Measurements from ENCODE around the gene PIM2.

The PIM2 gene

DNA sequence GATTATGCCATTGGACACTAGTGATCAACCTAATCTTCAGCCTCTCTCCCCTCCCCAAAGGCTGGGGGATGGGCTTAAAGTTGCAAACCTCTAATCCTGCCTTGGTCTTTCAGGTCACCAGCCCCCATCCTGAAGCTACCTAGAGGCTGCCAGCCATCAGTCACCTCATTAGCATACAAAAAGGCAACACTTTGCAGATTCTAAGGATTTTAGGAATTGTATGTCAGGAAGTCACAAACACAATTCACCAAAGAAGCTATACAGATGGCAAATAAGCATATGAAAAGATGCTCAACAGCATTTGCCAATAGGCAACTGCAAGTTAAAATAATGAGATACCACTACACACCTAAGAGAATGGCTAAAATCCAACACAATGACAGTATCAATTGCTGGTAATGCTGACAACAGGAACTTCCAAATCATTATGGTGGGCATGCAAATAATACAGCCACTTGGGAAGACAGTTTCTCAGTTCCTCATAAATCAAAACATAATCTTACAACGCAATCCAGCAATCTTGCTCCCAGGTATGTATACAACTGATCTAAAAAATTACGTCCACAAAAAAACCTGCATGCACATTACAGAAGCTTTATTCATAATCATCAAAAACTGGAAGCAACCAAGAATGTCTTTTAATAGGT, 9.0 kb upstream of the PIM2 start:
- H3K9me2 ChIP-seq (replicated peaks; ENCODE audit: low read depth, low read length): no peaks in the 10 kb centered on the region
- H3K9me3 ChIP-seq (ENCODE audit: insufficient read depth, low read depth, low read length): no peaks in the 10 kb centered on the region
- H3K4me3 ChIP-seq (ENCODE audit: low read length, poor library complexity, severe bottlenecking): no peak overlapping the region
- no peaks in the 10 kb centered on the region for H3F3A ChIP-seq (ENCODE audit: low read depth)
- peaks cover 31% of the 10 kb centered on the region; the same call in 1 of the 2 replicates for H3K36me3 ChIP-seq (ENCODE audit: insufficient read depth, low read length)
- H4K20me1 ChIP-seq (ENCODE audit: insufficient read depth, low read length, poor library complexity, severe bottlenecking): no peaks in the 10 kb centered on the region
- TF ChIP-seq, protein P1, sequence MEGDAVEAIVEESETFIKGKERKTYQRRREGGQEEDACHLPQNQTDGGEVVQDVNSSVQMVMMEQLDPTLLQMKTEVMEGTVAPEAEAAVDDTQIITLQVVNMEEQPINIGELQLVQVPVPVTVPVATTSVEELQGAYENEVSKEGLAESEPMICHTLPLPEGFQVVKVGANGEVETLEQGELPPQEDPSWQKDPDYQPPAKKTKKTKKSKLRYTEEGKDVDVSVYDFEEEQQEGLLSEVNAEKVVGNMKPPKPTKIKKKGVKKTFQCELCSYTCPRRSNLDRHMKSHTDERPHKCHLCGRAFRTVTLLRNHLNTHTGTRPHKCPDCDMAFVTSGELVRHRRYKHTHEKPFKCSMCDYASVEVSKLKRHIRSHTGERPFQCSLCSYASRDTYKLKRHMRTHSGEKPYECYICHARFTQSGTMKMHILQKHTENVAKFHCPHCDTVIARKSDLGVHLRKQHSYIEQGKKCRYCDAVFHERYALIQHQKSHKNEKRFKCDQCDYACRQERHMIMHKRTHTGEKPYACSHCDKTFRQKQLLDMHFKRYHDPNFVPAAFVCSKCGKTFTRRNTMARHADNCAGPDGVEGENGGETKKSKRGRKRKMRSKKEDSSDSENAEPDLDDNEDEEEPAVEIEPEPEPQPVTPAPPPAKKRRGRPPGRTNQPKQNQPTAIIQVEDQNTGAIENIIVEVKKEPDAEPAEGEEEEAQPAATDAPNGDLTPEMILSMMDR (conservative IDR thresholded peaks at IDR 0.05; ENCODE audit: low read length): no peak
- TF ChIP-seq EZH2phosphoT487 (IDR thresholded peaks at IDR 0.05; ENCODE audit: borderline replicate concordance): no peak
- H3K4me1 ChIP-seq (ENCODE audit: insufficient read depth, low read length, poor library complexity, severe bottlenecking): no peaks in the 10 kb centered on the region
- H3K27me3 ChIP-seq (ENCODE audit: insufficient read depth, low read length, poor library complexity, severe bottlenecking): no peaks in the 10 kb centered on the region
- H3K4me2 ChIP-seq (ENCODE audit: low read depth, low read length, poor library complexity, severe bottlenecking): no peak overlapping the region
- no peaks in the 10 kb centered on the region for H3K79me2 ChIP-seq (ENCODE audit: insufficient read depth, low read length)
- H3K9ac ChIP-seq (ENCODE audit: low read depth, low read length, poor library complexity, severe bottlenecking): no peak overlapping the region
- H2AFZ ChIP-seq (ENCODE audit: low read length): no peak overlapping the region

DNA sequence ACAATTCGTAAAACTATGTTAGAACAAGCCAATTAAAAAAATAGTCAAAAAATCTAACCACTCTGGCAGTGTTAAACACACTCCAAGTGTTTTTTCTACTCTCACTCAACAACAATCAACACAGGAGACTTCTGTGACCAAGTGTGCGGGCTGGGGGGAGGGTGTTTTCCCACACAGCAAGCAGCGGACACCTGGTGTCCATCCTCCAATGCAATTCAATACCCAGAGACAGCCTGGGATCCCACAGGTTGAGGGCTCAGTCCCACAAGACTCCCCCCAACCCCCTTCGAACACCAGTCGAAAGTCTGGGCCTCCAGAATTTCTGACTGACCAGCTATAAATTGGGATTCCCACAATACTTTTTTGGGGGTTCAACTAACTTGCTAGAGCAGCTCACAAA, 8.3 kb upstream of the PIM2 start:
- no peaks in the 10 kb centered on the region for H3K9me2 ChIP-seq (replicated peaks; ENCODE audit: low read depth, low read length)
- H3K36me3 ChIP-seq (ENCODE audit: insufficient read depth, low read length): peaks cover 33% of the 10 kb centered on the region; the same call in 1 of the 2 replicates
- no peak overlapping the region for H3K4me2 ChIP-seq (ENCODE audit: low read depth, low read length, poor library complexity, severe bottlenecking)
- no peaks in the 10 kb centered on the region for H3K4me1 ChIP-seq (ENCODE audit: insufficient read depth, low read length, poor library complexity, severe bottlenecking)
- H3K27me3 ChIP-seq (ENCODE audit: insufficient read depth, low read length, poor library complexity, severe bottlenecking): no peaks in the 10 kb centered on the region
- H3F3A ChIP-seq (ENCODE audit: low read depth): no peaks in the 10 kb centered on the region
- TF ChIP-seq, protein P1 (conservative IDR thresholded peaks at IDR 0.05; ENCODE audit: low read length): no peak
- TF ChIP-seq EZH2phosphoT487 (IDR thresholded peaks at IDR 0.05; ENCODE audit: borderline replicate concordance): no peak
- no peak overlapping the region for H2AFZ ChIP-seq (ENCODE audit: low read length)
- no peaks in the 10 kb centered on the region for H4K20me1 ChIP-seq (ENCODE audit: insufficient read depth, low read length, poor library complexity, severe bottlenecking)
- H3K79me2 ChIP-seq (ENCODE audit: insufficient read depth, low read length): no peaks in the 10 kb centered on the region
- no peaks in the 10 kb centered on the region for H3K9me3 ChIP-seq (ENCODE audit: insufficient read depth, low read depth, low read length)
- no peak overlapping the region for H3K9ac ChIP-seq (ENCODE audit: low read depth, low read length, poor library complexity, severe bottlenecking)
- H3K4me3 ChIP-seq (ENCODE audit: low read length, poor library complexity, severe bottlenecking): no peak overlapping the region

DNA sequence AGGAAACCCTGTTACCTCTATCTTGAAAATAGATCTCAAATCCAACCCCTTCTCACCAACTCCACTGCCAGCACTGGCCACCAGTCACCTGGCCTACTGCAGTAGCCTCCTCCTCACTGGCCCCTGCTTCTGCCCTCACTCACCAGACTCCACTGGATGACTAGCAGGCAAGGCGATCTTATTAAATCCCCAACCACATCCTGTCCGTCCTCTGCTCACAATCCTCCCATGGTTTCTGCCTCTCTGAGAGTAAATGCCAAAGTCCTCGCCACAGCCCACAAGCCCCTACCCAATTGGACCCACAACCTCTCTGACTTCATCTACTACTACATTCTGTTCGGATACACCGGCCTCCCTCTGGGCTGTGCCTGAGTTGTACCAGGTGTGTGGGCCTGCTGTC, 5.4 kb upstream of the PIM2 start:
- TF ChIP-seq, protein P1 (conservative IDR thresholded peaks at IDR 0.05; ENCODE audit: low read length): no peak
- no peak for TF ChIP-seq EZH2phosphoT487 (IDR thresholded peaks at IDR 0.05; ENCODE audit: borderline replicate concordance)
- H3K4me2 ChIP-seq (ENCODE audit: low read depth, low read length, poor library complexity, severe bottlenecking): no peak overlapping the region
- H3K4me1 ChIP-seq (ENCODE audit: insufficient read depth, low read length, poor library complexity, severe bottlenecking): peaks cover 9% of the 10 kb centered on the region
- H3K79me2 ChIP-seq (ENCODE audit: insufficient read depth, low read length): no peaks in the 10 kb centered on the region
- no peak overlapping the region for H3K9ac ChIP-seq (ENCODE audit: low read depth, low read length, poor library complexity, severe bottlenecking)
- peaks cover 23% of the 10 kb centered on the region; the same call in 1 of the 2 replicates for H3K36me3 ChIP-seq (ENCODE audit: insufficient read depth, low read length)
- no peaks in the 10 kb centered on the region for H3K9me2 ChIP-seq (replicated peaks; ENCODE audit: low read depth, low read length)
- no peaks in the 10 kb centered on the region for H3K27me3 ChIP-seq (ENCODE audit: insufficient read depth, low read length, poor library complexity, severe bottlenecking)
- no peak overlapping the region for H2AFZ ChIP-seq (ENCODE audit: low read length)
- no peaks in the 10 kb centered on the region for H3K9me3 ChIP-seq (ENCODE audit: insufficient read depth, low read depth, low read length)
- no peaks in the 10 kb centered on the region for H3F3A ChIP-seq (ENCODE audit: low read depth)
- no peaks in the 10 kb centered on the region for H4K20me1 ChIP-seq (ENCODE audit: insufficient read depth, low read length, poor library complexity, severe bottlenecking)
- no peak overlapping the region for H3K4me3 ChIP-seq (ENCODE audit: low read length, poor library complexity, severe bottlenecking)
